Hepatocyte (in vitro differentiated cells): Measurements from ENCODE around the gene MORC2. TPM values are rescaled to one million over a fixed set of nuclear protein-coding genes. Genes with fewer than 3 reads are reported as not detected.

Source experiments
- DNase-seq: peaks from one replicate; pipeline ENCODE4 v3.0.0-alpha.2; 2016; ENCODE audit warnings: low spot score
- H2AFZ ChIP-seq: fragments of 200-600 bp; sonication (generic); 2 replicates; pipeline ENCODE4 v1.6.0; 2016; ENCODE audit warnings: antibody characterized with exemption, mild to moderate bottlenecking
- H3K27ac ChIP-seq: fragments of 200-600 bp; sonication (generic); 2 replicates; pipeline ENCODE4 v1.5.1; 2016; ENCODE audit warnings: mild to moderate bottlenecking
- H3K27me3 ChIP-seq: fragments of 200-600 bp; sonication (generic); 2 replicates; pipeline ENCODE4 v1.6.1; 2016
- H3K36me3 ChIP-seq: fragments of 200-600 bp; sonication (generic); replicated peaks from 2 replicates; pipeline ENCODE4 v1.5.1; 2016; ENCODE audit warnings: low read depth; ENCODE audit not compliant: insufficient read depth
- H3K4me1 ChIP-seq: fragments of 200-600 bp; sonication (generic); 2 replicates; pipeline ENCODE4 v1.5.1; 2016; ENCODE audit warnings: mild to moderate bottlenecking, moderate library complexity; ENCODE audit not compliant: insufficient read depth
- H3K4me2 ChIP-seq: fragments of 200-600 bp; sonication (generic); 2 replicates; pipeline ENCODE4 v1.6.0; 2016
- H3K4me3 ChIP-seq: fragments of 200-600 bp; sonication (generic); 2 replicates; pipeline ENCODE4 v1.5.1; 2016; ENCODE audit warnings: mild to moderate bottlenecking
- H3K79me2 ChIP-seq: fragments of 200-600 bp; sonication (generic); 2 replicates; pipeline ENCODE4 v1.6.0; 2017; ENCODE audit warnings: mild to moderate bottlenecking
- H3K9me2 ChIP-seq: fragments of 200-600 bp; sonication (generic); replicated peaks from 2 replicates; pipeline ENCODE4 v1.6.0; 2017; ENCODE audit warnings: mild to moderate bottlenecking; ENCODE audit not compliant: insufficient read depth
- H3K9me3 ChIP-seq: fragments of 200-600 bp; sonication (generic); 2 replicates; pipeline ENCODE4 v1.5.1; 2016; ENCODE audit warnings: low read depth, mild to moderate bottlenecking
- H4K20me1 ChIP-seq: fragments of 200-600 bp; sonication (generic); 2 replicates; pipeline ENCODE4 v1.6.0; 2016; ENCODE audit warnings: mild to moderate bottlenecking; ENCODE audit not compliant: insufficient read depth, poor library complexity, severe bottlenecking
- CTCF ChIP-seq: fragments of 200-600 bp; sonication (generic); IDR thresholded peaks from 2 replicates; pipeline ENCODE4 v1.5.1; 2016; ENCODE audit warnings: antibody characterized with exemption, mild to moderate bottlenecking; ENCODE audit not compliant: poor library complexity
- EZH2 ChIP-seq: fragments of 200-600 bp; sonication (generic); IDR thresholded peaks from 2 replicates; pipeline ENCODE4 v1.6.1; 2016; ENCODE audit warnings: antibody characterized with exemption, mild to moderate bottlenecking, borderline replicate concordance
- EZH2phosphoT487 ChIP-seq: fragments of 200-600 bp; sonication (generic); IDR thresholded peaks from one replicate; pipeline ENCODE4 v1.6.1; 2018; ENCODE audit warnings: antibody characterized with exemption, mild to moderate bottlenecking, low read depth, moderate library complexity; ENCODE audit not compliant: unreplicated experiment, severe bottlenecking
- WGBS: methylation state at CpG from one replicate; pipeline ENCODE4 v1.1.6; 2016; ENCODE audit warnings: low lambda C conversion rate; ENCODE audit errors: missing lambda C conversion rate; 5-methylcytosine and 5-hydroxymethylcytosine counted together
- polyA plus RNA-seq: library from polyadenylated mRNA; unstranded; fragments of >200 nt; fragmentation: Nextera tagmentation; extraction: Ambion mirVana; gene quantifications from 2 replicates; pipeline ENCODE4 v1.2.1, GENCODE V29; 2016
- total RNA-seq: library from RNA; depleted of rRNA; stranded (reverse); fragments of >200 nt; gene quantifications from 2 replicates; pipeline ENCODE4 v1.2.3, GENCODE V29; 2014

MORC2 gene
- total and polyA plus RNA-seq, 2 experiments from 2014 or later: 15.6 to 24.0 TPM

GRCh38 chr22:30947173-30947815, 21.3 kb downstream of the MORC2 start:
- no peaks in the 10 kb centered on the region for H3K9me2 ChIP-seq

GRCh38 chr22:30946354-30946753, 22.2 kb downstream of the MORC2 start:
- no peak overlapping the region for H3K4me3 ChIP-seq
- H3K36me3 ChIP-seq: peaks cover 3% of the 10 kb centered on the region
- peaks cover 10% of the 10 kb centered on the region for H3K79me2 ChIP-seq
- DNase-seq: no peak
- H3K27me3 ChIP-seq: no peaks in the 10 kb centered on the region
- no peaks in the 10 kb centered on the region for H3K9me2 ChIP-seq
- 82% methylated on average over 7 of the region's 7 CpGs for whole genome bisulfite sequencing
- H4K20me1 ChIP-seq: no peaks in the 10 kb centered on the region
- no peaks in the 10 kb centered on the region for H3K9me3 ChIP-seq
- H2AFZ ChIP-seq: no peak overlapping the region
- no peak overlapping the region for H3K27ac ChIP-seq
- TF ChIP-seq EZH2: no peak
- no peak for TF ChIP-seq CTCF
- TF ChIP-seq EZH2phosphoT487: no peak
- H3K4me1 ChIP-seq: no peaks in the 10 kb centered on the region
- no peak overlapping the region for H3K4me2 ChIP-seq

More at GRCh38 chr22:30947173-30947815, 21.3 kb downstream of the MORC2 start:
- no peak overlapping the region for H2AFZ ChIP-seq
- no peak for TF ChIP-seq EZH2
- TF ChIP-seq CTCF: no peak
- no peak for TF ChIP-seq EZH2phosphoT487
- peaks cover 10% of the 10 kb centered on the region for H3K79me2 ChIP-seq
- no peaks in the 10 kb centered on the region for H3K4me1 ChIP-seq
- H3K36me3 ChIP-seq: peaks cover 3% of the 10 kb centered on the region
- no peaks in the 10 kb centered on the region for H3K27me3 ChIP-seq
- H3K4me2 ChIP-seq: no peak overlapping the region
- no peaks in the 10 kb centered on the region for H4K20me1 ChIP-seq
- DNase-seq: peak; percentile 13
- H3K27ac ChIP-seq: no peak overlapping the region
- H3K4me3 ChIP-seq: no peak overlapping the region
- no peaks in the 10 kb centered on the region for H3K9me3 ChIP-seq
- 80% methylated on average over 5 of the region's 5 CpGs for whole genome bisulfite sequencing

- DNase-seq: no peak
- Histone ChIP-seq H2AFZ (no peak overlapping the region), H3K27me3 (no peaks in the 10 kb centered on the region), H3K27ac (no peak overlapping the region), H3K36me3 (peaks cover 3% of the 10 kb centered on the region), H3K79me2 (peaks cover 8% of the 10 kb centered on the region), H4K20me1 (no peaks in the 10 kb centered on the region), H3K4me2 (no peak overlapping the region), H3K4me3 (no peak overlapping the region), H3K9me2 (no peaks in the 10 kb centered on the region), H3K4me1 (no peaks in the 10 kb centered on the region), H3K9me3 (no peaks in the 10 kb centered on the region)
- 96% methylated on average over 2 of the region's 2 CpGs for WGBS
- TF ChIP-seq EZH2phosphoT487 (no peak), EZH2 (no peak), CTCF (no peak)
These were observed 22.9 kb downstream of the MORC2 start for GRCh38 chr22:30945653-30946052.
